GM12878 (cell line): ENCODE results near the gene MRPS9. TPM values are rescaled to one million over a fixed set of nuclear protein-coding genes. Genes with fewer than 3 reads are reported as not detected.

Experiments used
- CBFB ChIP-seq: IDR thresholded peaks from 2 replicates; pipeline ENCODE4 v1.6.1; 2016; ENCODE audit warnings: antibody characterized with exemption, low read depth
- FOXK2 ChIP-seq: fragments of 450-650 bp; IDR thresholded peaks from 2 replicates; pipeline ENCODE4 v1.6.1; 2017; ENCODE audit warnings: mild to moderate bottlenecking, moderate library complexity
- GABPA ChIP-seq: IDR thresholded peaks from 2 replicates; pipeline ENCODE4 v1.6.1; 2014; ENCODE audit warnings: antibody characterized with exemption, low read depth, mild to moderate bottlenecking, inconsistent platforms
- HSF1 ChIP-seq: fragments of 150-350 bp; IDR thresholded peaks from 2 replicates; pipeline ENCODE4 v1.6.1; 2014; ENCODE audit warnings: mild to moderate bottlenecking, low read depth, low read length
- JUND ChIP-seq: IDR thresholded peaks from 2 replicates; pipeline ENCODE4 v1.6.1; 2012; ENCODE audit warnings: low read depth, mild to moderate bottlenecking, low read length, improper control_type of control experiment, moderate library complexity
- NFXL1 ChIP-seq: fragments of 450-650 bp; IDR thresholded peaks from 2 replicates; pipeline ENCODE4 v1.6.1; 2017; ENCODE audit warnings: antibody characterized with exemption, mild to moderate bottlenecking, borderline replicate concordance
- POLR2A ChIP-seq: IDR thresholded peaks from 2 replicates; pipeline ENCODE4 v1.6.1; 2011; ENCODE audit warnings: low read depth, mild to moderate bottlenecking, low read length
- POLR2AphosphoS5 ChIP-seq: IDR thresholded peaks from 2 replicates; pipeline ENCODE4 v1.6.1; 2011; ENCODE audit warnings: mild to moderate bottlenecking, low read length, inconsistent platforms
- SKIL ChIP-seq: fragments of 450-650 bp; IDR thresholded peaks from 2 replicates; pipeline ENCODE4 v1.6.1; 2017; ENCODE audit warnings: mild to moderate bottlenecking, low read depth, inconsistent platforms; ENCODE audit not compliant: poor library complexity, severe bottlenecking
- TCF7 ChIP-seq: IDR thresholded peaks from 2 replicates; pipeline ENCODE4 v1.6.1; 2014; ENCODE audit warnings: antibody characterized with exemption, borderline replicate concordance
- YY1 ChIP-seq: IDR thresholded peaks from 2 replicates; pipeline ENCODE4 v1.6.1; 2011; ENCODE audit warnings: low read depth, mild to moderate bottlenecking, low read length
- ZZZ3 ChIP-seq: IDR thresholded peaks from 2 replicates; pipeline ENCODE4 v1.6.1; 2011; ENCODE audit warnings: low read depth; ENCODE audit not compliant: control insufficient read depth, insufficient read length
- polyA plus RNA-seq, 11 experiments: library from polyadenylated mRNA; depleted of rRNA in 4 of 11; unstranded in 6 of 11; stranded (reverse) in 5 of 11; fragments of >200 nt; fragmentation: Nextera tagmentation in 4 of 11; fragmentation: Illumina TruSeq in 1 of 11; extraction: Ambion mirVana in 4 of 11; extraction: Trizol in 1 of 11; gene quantifications; 1 replicate in 1 of 11; 2 replicates in 10 of 11; pipeline versions ENCODE4 v1.2.1 to v1.2.3, GENCODE V29; 2011 to 2016; ENCODE audit warnings: inconsistent platforms in 2 of 11, missing spikeins in 2 of 11, low read depth in 1 of 11
- total RNA-seq, 4 experiments: library from RNA; depleted of rRNA in 3 of 4; stranded (reverse); fragments of >200 nt in 3 of 4; fragmentation: Illumina TruSeq in 1 of 4; extraction: Trizol in 1 of 4; gene quantifications; 2 replicates each; pipeline versions ENCODE4 v1.2.1 to v1.2.3, GENCODE V29; 2013 to 2021
- TF ChIP-seq, protein P1 (sequence below): fragments of 450-650 bp; formaldehyde crosslinking; IDR thresholded peaks from 2 replicates; pipeline ENCODE4 v1.4.0; 2022; ENCODE audit warnings: mild to moderate bottlenecking, moderate library complexity

The MRPS9 gene
- total and polyA plus RNA-seq, 10 of the 15 experiments (the other 5 are each of a cell fraction or from before 2014, with no cell fraction given) = 39.1 to 111 (median 63.4) TPM

GRCh38 chr2:105080461-105080860 is 42.6 kb downstream of the MRPS9 start (continued):
- TF ChIP-seq, protein P1, sequence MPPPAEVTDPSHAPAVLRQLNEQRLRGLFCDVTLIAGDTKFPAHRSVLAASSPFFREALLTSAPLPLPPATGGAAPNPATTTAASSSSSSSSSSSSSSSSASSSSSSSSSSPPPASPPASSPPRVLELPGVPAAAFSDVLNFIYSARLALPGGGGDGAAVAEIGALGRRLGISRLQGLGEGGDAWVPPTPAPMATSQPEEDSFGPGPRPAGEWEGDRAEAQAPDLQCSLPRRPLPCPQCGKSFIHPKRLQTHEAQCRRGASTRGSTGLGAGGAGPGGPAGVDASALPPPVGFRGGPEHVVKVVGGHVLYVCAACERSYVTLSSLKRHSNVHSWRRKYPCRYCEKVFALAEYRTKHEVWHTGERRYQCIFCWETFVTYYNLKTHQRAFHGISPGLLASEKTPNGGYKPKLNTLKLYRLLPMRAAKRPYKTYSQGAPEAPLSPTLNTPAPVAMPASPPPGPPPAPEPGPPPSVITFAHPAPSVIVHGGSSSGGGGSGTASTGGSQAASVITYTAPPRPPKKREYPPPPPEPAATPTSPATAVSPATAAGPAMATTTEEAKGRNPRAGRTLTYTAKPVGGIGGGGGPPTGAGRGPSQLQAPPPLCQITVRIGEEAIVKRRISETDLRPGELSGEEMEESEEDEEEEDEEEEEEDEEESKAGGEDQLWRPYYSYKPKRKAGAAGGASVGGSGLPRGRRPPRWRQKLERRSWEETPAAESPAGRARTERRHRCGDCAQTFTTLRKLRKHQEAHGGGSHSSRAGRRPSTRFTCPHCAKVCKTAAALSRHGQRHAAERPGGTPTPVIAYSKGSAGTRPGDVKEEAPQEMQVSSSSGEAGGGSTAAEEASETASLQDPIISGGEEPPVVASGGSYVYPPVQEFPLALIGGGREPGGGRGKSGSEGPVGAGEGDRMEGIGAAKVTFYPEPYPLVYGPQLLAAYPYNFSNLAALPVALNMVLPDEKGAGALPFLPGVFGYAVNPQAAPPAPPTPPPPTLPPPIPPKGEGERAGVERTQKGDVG = no peak
- TF ChIP-seq ZZZ3 (no peak), YY1 (no peak), GABPA (no peak), CBFB (no peak), NFXL1 (no peak), JUND (no peak), HSF1 (no peak), SKIL (no peak), POLR2A (no peak), FOXK2 (no peak), TCF7 (no peak), POLR2AphosphoS5 (no peak)
